NCI-H82 treated with DMSO at 0.1 percent for 48 hours (cell line): ENCODE results near the gene NCAPH2.
A peak's percentile ranks its signal among the peaks of the same experiment; 100 is the strongest.
"Not testable (repeated sequence)": the region's sequence is repeated elsewhere in the genome, so short reads cannot be mapped to it uniquely, and the experiment has no call there.

Experiments
- DNase-seq: peaks from one replicate; lab custom pipeline; 2025; ENCODE audit not compliant: unreplicated experiment; lab: John Stamatoyannopoulos, UW

NCAPH2 gene

GRCh38 chr22:50516891-50517290 lies 8.9 kb downstream of the NCAPH2 start:
- no peak for DNase-seq

GRCh38 chr22:50517495-50518260 lies 9.7 kb downstream of the NCAPH2 start:
- no peak for DNase-seq

- no peak for DNase-seq
Observed at GRCh38 chr22:50518606-50519005, 10.6 kb downstream of the NCAPH2 start.

- DNase-seq, result no peak
Observed at GRCh38 chr22:50519151-50519550, 11.1 kb downstream of the NCAPH2 start.

GRCh38 chr22:50520184-50520583 lies 12.2 kb downstream of the NCAPH2 start:
- not testable (repeated sequence) for DNase-seq

GRCh38 chr22:50520826-50521453 lies 12.9 kb downstream of the NCAPH2 start:
- no peak for DNase-seq

- no peak for DNase-seq
Observed at GRCh38 chr22:50521710-50522109, 13.7 kb downstream of the NCAPH2 start.

GRCh38 chr22:50522208-50522805 lies 14.3 kb downstream of the NCAPH2 start:
- DNase-seq, result no peak

GRCh38 chr22:50522806-50523438 lies 14.9 kb downstream of the NCAPH2 start:
- no peak for DNase-seq

GRCh38 chr22:50523458-50523805 lies 15.4 kb downstream of the NCAPH2 start:
- no peak for DNase-seq

GRCh38 chr22:50523806-50524675 lies 16.0 kb downstream of the NCAPH2 start:
- no peak for DNase-seq

- no peak for DNase-seq
Observed at GRCh38 chr22:50524676-50525103, 16.7 kb downstream of the NCAPH2 start.

- DNase-seq, result peak; percentile 67
Observed at GRCh38 chr22:50525104-50525857, 17.3 kb downstream of the NCAPH2 start, which contains the start of gene SCO2. TSS of gene SCO2 (minus strand) at chr22:50525598. CDS start at chr22:50524411, 1,187 bp downstream.

GRCh38 chr22:50525858-50526107 lies 17.8 kb downstream of the NCAPH2 start:
- no peak for DNase-seq

- peak; percentile 18 for DNase-seq
Observed at GRCh38 chr22:50526108-50526833, 18.2 kb downstream of the NCAPH2 start.

GRCh38 chr22:50526834-50527801 lies 19.1 kb downstream of the NCAPH2 start:
- DNase-seq, result no peak

GRCh38 chr22:50527921-50528681 lies 20.1 kb downstream of the NCAPH2 start:
- no peak for DNase-seq
